Measurements from ENCODE around the gene MTPN.

The MTPN gene

DNA sequence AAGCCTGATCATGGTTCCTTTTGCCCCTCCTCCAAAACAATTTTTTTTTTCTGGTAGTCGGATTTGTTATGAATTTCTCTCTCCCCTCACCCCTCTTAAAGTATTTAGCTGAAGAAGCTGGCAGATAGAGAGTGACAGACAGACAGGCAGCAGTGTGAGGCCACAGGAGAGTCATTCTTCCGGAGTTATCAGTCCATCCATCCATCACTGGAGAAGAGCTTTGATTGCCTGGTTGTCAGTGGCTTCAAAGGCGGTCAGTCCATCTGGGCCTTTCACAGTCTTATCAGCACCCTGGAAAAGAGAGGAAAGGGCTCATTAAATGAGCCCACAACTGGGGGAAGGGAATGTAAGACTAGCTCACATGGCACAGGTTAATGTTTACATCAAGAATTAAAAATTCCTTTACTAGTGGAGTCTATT lies 47.4 kb downstream of the MTPN start:
- Mint-ChIP-seq H3K27ac (no peak overlapping the region), H3K27me3 (no peaks in the 10 kb centered on the region), H3K4me3 (no peak overlapping the region), H3K4me1 (peaks cover 17% of the 10 kb centered on the region), H3K9me3 (no peaks in the 10 kb centered on the region)
- ATAC-seq (no peak), DNase-seq (no peak)

DNA sequence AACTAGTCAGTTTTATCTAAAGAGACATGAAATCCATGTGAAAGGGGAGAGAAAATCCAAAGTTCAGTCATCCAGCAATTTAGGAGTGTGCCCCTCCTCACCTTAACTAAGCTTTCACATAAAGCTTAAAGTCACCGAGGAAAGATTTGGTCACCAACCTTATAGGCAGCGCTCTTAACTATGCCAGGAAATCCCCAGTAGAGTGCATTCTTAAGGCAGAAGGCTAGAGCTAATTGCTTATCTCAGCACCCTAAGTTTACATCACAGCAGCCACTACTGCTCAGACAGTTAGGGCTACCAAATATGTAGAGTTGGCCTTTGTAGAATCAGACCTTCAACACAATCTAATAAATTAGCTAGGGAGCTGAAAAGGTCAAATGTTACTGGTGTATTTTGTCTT lies 47.9 kb downstream of the MTPN start:
- ATAC-seq (no peak), DNase-seq (no peak)
- Mint-ChIP-seq H3K4me1 (peaks cover 14% of the 10 kb centered on the region), H3K4me3 (no peak overlapping the region), H3K27me3 (no peaks in the 10 kb centered on the region), H3K9me3 (no peaks in the 10 kb centered on the region), H3K27ac (no peak overlapping the region)

DNA sequence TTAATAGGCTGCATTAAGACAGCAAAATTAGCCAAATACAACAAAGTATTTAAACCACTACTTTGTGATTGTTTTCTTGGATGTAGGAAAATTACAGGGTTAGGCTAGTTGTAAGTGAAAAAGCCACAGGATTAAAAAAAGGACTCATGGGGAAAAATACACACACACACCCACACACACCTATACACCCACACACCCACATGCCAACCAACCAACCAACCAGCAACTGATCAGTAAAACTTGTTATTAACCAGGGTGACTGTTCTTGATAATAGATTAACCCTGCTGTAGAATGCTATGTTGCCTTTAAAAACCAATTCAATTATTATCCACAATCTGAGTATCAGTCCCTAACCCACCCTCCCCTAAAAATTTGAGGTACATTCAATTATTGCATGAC lies 49.0 kb downstream of the MTPN start:
- H3K4me3 Mint-ChIP-seq = no peak overlapping the region
- H3K27me3 Mint-ChIP-seq = no peaks in the 10 kb centered on the region
- DNase-seq (no peak), ATAC-seq (no peak)
- H3K27ac Mint-ChIP-seq = no peak overlapping the region
- peaks cover 7% of the 10 kb centered on the region for H3K4me1 Mint-ChIP-seq
- H3K9me3 Mint-ChIP-seq = no peaks in the 10 kb centered on the region

DNA sequence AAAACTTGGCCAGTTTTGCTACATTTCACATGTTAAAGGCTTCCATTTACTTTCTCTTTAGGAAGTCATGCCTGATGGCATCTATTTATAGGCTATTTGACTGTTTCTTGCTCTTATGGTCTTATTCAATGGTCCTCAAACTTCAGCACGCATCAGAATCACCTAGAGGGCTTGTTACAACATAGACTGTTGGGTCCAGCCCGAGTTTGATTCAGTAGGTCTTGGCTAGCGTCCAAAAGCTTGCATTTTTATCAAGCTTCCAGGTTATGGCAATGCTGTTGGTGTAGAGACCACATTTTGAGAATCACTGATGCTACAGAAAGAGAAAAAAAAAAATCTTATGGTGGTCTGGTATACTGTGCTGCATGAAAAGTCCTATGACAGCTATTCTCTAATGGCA lies 51.9 kb downstream of the MTPN start:
- Mint-ChIP-seq H3K27ac (no peak overlapping the region), H3K4me3 (no peak overlapping the region), H3K9me3 (peaks cover 0 to 6% of the 10 kb centered on the region in 2 donors), H3K4me1 (peaks cover 7% of the 10 kb centered on the region), H3K27me3 (no peaks in the 10 kb centered on the region)
- no peak for DNase-seq
- ATAC-seq = no peak

DNA sequence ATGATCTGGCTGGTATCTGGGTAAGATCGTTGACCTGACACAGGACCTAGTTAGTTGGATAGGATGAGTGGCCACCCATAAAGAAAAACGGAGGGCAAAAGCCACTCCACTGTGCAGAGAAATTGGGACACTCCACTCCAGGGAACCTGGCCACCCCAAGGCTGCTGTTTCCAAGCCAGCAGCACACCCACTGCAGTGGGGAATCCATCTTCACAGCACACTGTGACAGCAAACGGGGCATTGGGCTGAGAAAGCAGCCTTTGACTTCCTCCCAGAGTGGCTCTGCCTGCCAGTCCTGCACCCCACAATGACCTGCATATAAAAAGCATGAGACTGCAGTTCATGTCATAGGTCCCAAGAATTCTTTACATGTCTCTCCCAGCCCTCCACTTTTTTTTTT lies 52.9 kb downstream of the MTPN start:
- no peaks in the 10 kb centered on the region for H3K4me1 Mint-ChIP-seq
- H3K27me3 Mint-ChIP-seq = no peaks in the 10 kb centered on the region
- no peak for ATAC-seq
- no peak overlapping the region for H3K4me3 Mint-ChIP-seq
- H3K27ac Mint-ChIP-seq = no peak overlapping the region
- no peak for DNase-seq
- peaks cover 0 to 6% of the 10 kb centered on the region in 2 donors for H3K9me3 Mint-ChIP-seq

DNA sequence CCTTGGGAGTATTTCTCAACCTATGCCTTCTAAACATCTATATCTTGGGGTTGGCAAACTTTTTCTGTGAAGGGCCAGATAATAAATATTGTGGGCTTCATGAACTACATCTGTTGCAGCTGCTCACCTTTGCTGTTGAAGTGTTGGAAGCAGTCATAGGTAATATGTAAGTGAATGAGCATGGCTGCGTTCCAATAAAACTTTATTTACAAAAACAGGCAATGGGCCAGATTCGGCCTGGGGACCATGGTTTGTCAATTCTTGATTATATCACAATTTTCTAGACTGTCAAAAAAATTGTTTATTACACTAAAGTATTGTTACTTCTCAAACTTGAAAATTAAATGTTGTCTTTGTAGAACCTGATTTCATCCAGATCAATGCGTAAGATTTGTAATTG lies 54.9 kb downstream of the MTPN start:
- H3K4me3 Mint-ChIP-seq = no peak overlapping the region
- DNase-seq (no peak), ATAC-seq (no peak)
- no peaks in the 10 kb centered on the region for H3K4me1 Mint-ChIP-seq
- H3K9me3 Mint-ChIP-seq = peaks cover 0 to 14% of the 10 kb centered on the region in 2 donors
- no peak overlapping the region for H3K27ac Mint-ChIP-seq
- no peaks in the 10 kb centered on the region for H3K27me3 Mint-ChIP-seq

DNA sequence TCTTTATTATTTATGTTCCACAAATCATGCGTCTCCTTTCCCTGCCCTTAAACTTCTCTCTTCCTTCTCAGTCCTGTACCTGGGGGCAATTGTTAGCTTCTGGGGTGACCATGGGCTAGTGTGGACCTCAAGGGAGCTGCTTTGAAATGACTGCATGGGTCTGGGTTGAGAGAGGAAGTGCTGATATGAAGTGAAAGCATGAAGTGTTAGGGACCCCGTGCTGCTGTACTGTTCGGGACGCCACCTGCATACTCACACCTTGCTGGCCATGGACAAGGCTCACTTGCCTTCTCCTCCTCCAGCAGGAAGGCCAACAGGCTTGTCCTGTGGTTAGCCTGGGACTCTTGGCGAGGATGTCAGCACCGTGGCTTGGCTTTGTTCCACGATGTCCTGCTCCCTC lies 56.7 kb downstream of the MTPN start:
- no peak overlapping the region for H3K27ac Mint-ChIP-seq
- DNase-seq (no peak), ATAC-seq (no peak)
- H3K4me1 Mint-ChIP-seq = no peaks in the 10 kb centered on the region
- no peak overlapping the region for H3K4me3 Mint-ChIP-seq
- peaks cover 0 to 16% of the 10 kb centered on the region in 2 donors for H3K9me3 Mint-ChIP-seq
- no peaks in the 10 kb centered on the region for H3K27me3 Mint-ChIP-seq

DNA sequence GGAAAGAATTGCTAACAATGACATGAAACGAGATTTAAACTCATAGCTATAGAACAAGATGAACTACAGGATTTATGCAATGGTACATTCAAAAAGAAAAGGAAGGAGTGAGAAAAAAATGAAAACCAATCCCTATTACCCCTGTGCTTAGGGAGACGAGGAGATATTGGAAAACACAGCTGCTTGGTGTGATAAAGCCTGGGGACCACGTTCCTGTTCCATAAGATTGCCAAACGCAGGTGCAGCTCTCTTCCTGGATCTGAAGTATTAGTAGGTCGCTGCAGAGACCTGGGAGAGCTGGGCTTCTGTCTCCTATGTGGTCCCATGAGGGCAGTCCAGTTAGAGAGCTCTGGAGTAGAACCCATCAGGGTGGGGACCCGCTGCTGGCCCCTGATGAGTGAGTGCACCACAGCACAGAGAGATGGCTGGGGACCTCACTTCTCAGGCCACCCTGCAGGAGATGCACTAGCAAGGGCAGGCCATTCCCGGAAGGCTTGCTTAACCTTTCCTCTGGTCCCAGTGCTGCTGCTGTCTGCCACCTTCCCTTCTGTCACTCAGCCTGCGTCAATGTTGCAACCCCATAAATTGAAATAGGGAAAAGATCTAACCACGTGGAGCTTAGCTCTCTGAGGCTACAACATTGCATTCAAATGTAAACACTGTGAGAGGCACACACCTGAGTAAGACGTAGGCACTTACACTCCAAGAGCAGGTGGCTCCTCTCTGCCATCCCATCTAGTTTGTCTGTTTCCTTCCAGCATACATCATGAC lies 57.9 kb downstream of the MTPN start:
- no peak overlapping the region for H3K27ac Mint-ChIP-seq
- H3K27me3 Mint-ChIP-seq = no peaks in the 10 kb centered on the region
- H3K4me3 Mint-ChIP-seq = no peak overlapping the region
- ATAC-seq (no peak), DNase-seq (no peak)
- H3K9me3 Mint-ChIP-seq = peaks cover 0 to 16% of the 10 kb centered on the region in 2 donors
- H3K4me1 Mint-ChIP-seq = no peaks in the 10 kb centered on the region

DNA sequence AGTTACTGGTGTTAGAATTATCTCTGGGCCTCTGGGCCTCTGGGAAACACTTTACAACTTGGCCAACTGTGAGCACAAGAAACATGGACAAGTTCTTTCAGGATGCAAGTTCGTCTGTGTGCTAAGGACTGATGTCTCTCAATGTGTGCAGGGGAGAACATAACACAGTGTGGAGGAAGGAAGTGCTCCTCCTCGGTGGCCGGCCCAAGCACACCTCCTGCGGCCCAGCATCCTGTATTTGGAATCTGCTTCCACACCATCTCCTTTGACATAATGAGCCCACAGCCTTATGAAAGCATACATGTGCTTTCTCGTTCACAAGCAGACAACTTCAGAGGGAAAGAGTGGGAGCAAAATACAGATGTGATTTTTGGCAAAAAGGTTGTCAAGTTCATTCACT lies 59.0 kb downstream of the MTPN start:
- no peak for DNase-seq
- no peak for ATAC-seq
- peaks cover 0 to 16% of the 10 kb centered on the region in 2 donors for H3K9me3 Mint-ChIP-seq
- peak overlapping the region in 1 of 2 donors; percentile 23 for H3K27ac Mint-ChIP-seq
- no peak overlapping the region for H3K4me3 Mint-ChIP-seq
- H3K27me3 Mint-ChIP-seq = no peaks in the 10 kb centered on the region
- no peaks in the 10 kb centered on the region for H3K4me1 Mint-ChIP-seq

DNA sequence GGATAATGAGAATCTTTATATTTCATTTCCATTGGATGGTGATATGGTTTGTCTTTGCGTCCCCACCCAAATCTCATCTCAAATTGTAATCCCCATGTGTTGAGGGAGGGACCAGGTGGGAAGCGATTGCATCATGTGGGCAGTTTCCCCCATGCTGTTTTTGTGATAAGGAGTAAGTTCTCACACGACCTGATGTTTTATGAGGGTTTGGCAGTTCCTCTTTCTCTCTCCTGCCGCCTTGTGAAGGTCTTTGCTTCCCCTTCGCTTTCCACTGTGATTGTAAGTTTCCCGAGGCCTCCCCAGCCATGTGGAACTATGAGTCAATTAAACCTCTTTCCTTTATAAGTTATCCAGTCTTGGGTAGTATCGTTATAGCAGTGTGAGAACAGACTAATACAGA lies 59.4 kb downstream of the MTPN start:
- Mint-ChIP-seq H3K27me3 (no peaks in the 10 kb centered on the region), H3K27ac (peak overlapping the region in 1 of 2 donors; percentile 23), H3K4me1 (no peaks in the 10 kb centered on the region), H3K9me3 (peaks cover 0 to 16% of the 10 kb centered on the region in 2 donors), H3K4me3 (no peak overlapping the region)
- no peak for DNase-seq
- no peak for ATAC-seq

DNA sequence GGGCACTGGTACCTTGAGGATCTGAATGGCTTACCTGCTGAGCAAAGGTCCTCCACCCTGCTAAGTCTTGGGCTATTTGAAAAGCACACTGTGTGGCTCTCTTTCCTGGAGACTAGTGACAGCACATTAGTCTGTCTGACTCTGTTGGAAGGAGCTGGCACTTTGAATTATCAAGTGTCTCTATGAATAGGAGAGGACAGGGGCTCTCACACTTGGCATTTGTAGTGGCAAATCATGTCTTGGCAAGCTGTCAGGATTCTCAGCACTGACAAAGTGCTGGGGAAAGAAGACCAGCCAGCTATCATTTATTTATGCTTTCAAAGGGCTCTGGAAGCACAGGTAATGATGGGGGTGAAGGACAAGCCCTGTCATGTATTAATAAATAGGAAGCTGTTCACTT lies 62.8 kb downstream of the MTPN start:
- no peaks in the 10 kb centered on the region for H3K4me1 Mint-ChIP-seq
- H3K9me3 Mint-ChIP-seq = peaks cover 0 to 10% of the 10 kb centered on the region in 2 donors
- H3K4me3 Mint-ChIP-seq = no peak overlapping the region
- no peaks in the 10 kb centered on the region for H3K27me3 Mint-ChIP-seq
- H3K27ac Mint-ChIP-seq = no peak overlapping the region
- no peak for DNase-seq
- no peak for ATAC-seq

DNA sequence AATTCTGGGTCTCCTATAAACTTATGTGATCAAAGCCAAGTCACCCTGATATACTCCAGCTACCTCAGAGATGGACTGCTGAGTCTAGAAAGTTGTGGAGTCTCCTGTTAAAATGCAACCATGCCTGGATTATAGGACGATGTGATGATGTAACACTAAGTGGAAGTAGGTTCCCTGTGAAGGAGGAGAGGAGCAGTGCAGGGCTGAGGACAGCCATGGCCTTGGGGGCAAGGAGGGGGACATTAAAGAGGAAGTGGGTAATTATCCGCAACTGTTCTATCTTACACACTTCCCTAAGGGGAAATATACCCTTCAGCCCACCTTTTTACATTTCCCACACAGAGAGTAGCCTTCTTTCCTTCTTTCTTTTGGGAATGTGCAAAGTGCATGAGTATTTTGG lies 63.8 kb downstream of the MTPN start:
- Mint-ChIP-seq H3K27ac (no peak overlapping the region), H3K9me3 (peaks cover 0 to 10% of the 10 kb centered on the region in 2 donors), H3K4me1 (no peaks in the 10 kb centered on the region), H3K4me3 (no peak overlapping the region), H3K27me3 (no peaks in the 10 kb centered on the region)
- DNase-seq = no peak
- no peak for ATAC-seq

DNA sequence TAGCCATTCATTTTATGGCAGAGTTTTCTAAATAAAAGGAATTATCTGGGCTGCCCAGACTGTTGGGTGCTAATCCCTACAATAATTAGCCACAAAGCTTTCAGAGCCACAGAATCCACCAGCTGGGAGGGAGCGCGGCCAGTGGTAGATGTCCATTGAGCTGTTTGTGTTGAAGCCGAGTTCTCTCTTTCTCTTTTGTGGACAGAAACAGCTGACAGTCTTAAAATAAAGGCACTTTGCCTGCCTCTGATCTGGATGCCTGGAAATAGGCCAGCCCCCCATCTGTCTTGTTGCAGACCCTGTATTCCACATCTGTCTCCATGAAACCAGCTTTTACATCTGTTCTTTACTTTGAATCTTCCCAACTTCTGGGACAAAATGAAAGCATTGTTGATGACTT lies 66.1 kb downstream of the MTPN start:
- H3K4me3 Mint-ChIP-seq = no peak overlapping the region
- no peaks in the 10 kb centered on the region for H3K4me1 Mint-ChIP-seq
- H3K27ac Mint-ChIP-seq = no peak overlapping the region
- H3K9me3 Mint-ChIP-seq = no peaks in the 10 kb centered on the region
- DNase-seq = no peak
- no peak for ATAC-seq
- H3K27me3 Mint-ChIP-seq = no peaks in the 10 kb centered on the region

DNA sequence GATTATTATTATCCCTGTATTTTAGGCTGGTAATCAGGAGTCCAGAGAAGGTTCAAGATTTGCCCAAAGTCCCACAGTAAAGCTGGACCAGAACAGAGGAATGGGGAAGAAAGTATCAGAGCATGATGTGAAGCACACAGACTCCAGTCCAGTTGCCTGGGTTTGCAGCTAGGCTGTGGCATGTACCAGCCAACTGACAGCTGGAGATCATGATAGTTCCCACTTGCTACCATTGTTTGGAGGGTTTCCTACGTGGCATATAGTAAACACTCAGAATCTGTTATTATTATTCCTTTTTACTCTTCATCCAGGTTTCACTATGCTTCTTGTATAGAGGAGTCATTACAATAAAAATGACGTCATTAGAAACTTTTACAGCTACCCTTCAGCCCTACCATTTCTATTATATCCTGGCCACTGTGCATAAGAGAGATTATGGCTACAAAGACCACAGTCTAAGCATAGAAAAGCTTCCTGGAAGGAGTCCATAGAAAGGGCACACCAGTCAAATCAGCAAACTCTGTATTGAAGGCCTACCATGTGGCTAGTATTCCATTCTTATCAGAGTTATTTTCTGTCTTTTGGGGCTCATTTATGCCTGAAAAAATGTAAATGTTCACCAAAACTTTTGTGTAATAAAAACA lies 66.6 kb downstream of the MTPN start:
- H3K27me3 Mint-ChIP-seq = no peaks in the 10 kb centered on the region
- DNase-seq (no peak), ATAC-seq (no peak)
- no peaks in the 10 kb centered on the region for H3K9me3 Mint-ChIP-seq
- no peak overlapping the region for H3K4me3 Mint-ChIP-seq
- H3K4me1 Mint-ChIP-seq = no peaks in the 10 kb centered on the region
- H3K27ac Mint-ChIP-seq = no peak overlapping the region

DNA sequence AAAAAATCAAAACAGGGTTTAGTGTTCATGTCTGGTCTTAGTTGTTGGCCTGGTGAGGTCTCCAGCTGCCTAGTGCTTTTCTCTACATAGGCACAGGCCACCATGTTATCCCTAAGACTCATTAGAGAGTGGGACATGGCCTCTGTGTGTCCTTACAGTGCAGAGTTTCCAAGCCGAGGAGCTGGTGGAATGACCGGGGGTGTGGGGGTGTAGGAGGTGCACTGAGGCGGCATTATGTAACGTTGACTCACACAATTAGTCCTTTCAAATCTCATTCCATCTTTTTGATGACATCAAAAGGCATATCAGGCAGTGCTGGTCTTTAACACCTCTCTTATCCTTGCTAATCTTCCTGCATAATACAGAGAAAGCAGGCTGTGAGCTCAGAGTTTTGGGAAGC lies 71.3 kb downstream of the MTPN start:
- Mint-ChIP-seq H3K4me1 (no peaks in the 10 kb centered on the region), H3K27ac (no peak overlapping the region), H3K9me3 (no peaks in the 10 kb centered on the region), H3K4me3 (no peak overlapping the region), H3K27me3 (no peaks in the 10 kb centered on the region)
- DNase-seq (no peak), ATAC-seq (no peak)

DNA sequence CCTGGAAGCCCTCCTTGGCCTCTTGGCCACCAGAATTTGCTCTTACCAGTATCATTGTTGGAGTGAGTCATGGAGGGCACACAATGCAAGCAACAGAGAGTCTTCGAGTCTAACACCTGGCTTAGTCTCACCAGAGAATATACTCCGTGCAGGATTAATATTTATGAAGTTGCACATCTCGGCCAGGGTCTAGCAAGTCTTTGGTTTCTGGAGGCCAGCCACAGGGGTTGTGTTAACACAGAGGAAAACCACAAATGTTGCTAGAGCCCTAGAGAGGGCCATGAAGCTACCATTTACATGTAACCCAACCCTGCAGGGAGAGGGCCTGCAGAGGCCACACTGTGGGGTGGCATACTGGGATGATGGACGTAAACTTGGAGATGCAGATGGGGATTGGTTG lies 71.8 kb downstream of the MTPN start:
- ATAC-seq (no peak), DNase-seq (no peak)
- Mint-ChIP-seq H3K27me3 (no peaks in the 10 kb centered on the region), H3K4me1 (no peaks in the 10 kb centered on the region), H3K4me3 (no peak overlapping the region), H3K9me3 (no peaks in the 10 kb centered on the region), H3K27ac (no peak overlapping the region)

DNA sequence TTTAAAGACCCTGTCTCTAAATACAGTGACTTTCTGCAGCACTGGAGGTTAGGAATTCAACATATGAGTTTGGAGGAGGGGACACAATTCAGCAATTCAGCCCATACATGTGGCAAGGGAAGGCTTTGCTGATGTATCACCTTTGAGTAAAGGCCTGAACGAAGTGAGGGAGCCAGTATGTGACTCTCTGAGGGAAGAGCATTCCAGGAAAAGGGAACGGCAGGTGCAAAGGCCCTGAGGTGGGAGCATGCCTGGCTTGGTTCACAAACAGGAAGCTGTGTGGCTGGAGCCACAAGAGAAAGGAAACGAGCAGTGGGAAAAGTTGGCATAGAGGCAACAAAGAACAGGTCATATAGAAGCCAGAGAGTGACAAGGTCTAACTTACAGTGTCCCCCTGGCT lies 72.9 kb downstream of the MTPN start:
- Mint-ChIP-seq H3K9me3 (no peaks in the 10 kb centered on the region), H3K4me1 (no peaks in the 10 kb centered on the region), H3K4me3 (no peak overlapping the region), H3K27ac (no peak overlapping the region), H3K27me3 (no peaks in the 10 kb centered on the region)
- ATAC-seq (no peak), DNase-seq (no peak)

All from stimulated activated naive CD8-positive, alpha-beta T cell treated with anti-CD3 and anti-CD28 coated beads, Interleukin-15, amount 100 ng/mL, for 72 hours (primary cell).